CD4-positive, alpha-beta T cell treated with Interleukin-2 at 100 ng/mL for 4 hours (primary cell): ENCODE results near the gene WDFY3.

ENCODE experiments used
- DNase-seq: peaks from one replicate; pipeline ENCODE4 v3.0.0-alpha.2; 2020; ENCODE audit warnings: low spot score

The WDFY3 gene

DNA sequence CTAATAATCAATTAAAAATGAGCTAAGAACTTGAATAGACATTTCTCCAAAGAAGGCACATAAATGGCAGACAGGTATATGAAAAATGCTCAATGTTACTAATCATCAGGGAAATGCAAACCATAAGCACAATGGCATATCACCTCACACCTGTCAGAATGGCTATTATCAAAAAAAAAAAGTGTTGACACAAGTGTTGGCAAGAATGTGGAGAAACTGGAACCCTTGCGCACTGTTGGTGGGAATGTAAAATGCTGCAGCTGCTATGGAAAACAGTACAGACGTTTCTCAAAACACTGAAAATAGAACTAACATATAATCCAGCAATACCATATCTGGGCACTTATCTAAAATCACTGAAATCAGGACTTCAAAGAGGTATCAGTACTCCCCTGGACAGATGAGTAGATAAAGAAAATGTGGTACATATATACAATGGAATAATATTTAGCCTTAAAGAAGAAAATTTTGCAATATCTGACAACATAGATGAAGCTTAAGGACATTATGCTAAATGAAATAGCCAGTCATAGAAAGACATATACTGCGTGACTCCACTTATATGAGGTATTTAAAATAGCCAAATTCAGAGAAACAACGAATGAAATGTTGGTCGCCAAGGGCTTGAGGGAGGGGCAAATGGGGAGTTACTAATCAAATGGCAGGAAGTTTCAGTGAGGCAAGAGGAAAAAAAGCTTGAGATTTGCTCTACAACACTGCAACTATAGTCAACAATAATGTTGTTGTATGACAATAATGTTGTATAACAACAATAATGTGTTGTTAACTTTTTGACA lies 175.5 kb downstream of the WDFY3 start:
- DNase-seq, result no peak

DNA sequence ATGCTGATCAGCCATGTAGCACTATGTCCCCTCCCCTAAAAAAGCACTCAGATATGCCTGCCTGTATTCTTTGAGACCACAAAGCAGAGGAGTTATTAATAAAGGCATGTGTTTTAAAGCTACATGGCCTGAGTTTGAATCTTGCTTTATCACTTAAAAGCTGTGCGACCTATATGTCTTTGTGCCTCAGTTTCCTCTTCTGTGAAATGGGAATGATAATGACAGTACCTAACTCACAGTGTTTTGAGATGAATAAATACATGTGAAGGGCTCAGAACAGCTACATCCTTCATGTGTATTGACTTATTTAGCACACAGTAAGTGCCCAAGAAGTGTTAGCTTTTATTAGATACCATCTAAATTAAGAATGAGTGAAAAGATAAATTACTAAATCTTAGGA lies 180.0 kb downstream of the WDFY3 start:
- no peak for DNase-seq

DNA sequence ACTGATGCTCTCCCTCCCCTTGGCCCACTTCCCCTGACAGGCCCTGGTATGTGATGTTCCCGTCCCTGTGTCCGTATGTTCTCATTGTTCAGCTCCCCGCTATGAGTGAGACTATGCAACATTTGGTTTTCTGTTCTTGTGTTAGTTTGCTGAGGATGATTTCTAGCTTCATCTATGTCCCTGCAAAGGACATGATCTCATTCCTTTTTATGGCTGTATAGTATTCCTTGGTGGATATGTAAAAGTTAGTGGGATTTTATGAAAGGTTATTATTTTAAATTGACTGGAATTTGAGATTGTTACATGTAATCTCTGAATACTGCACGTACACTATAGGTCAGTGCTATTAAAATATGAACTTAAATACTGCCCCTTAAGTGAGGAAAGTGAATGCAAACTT lies 184.0 kb downstream of the WDFY3 start:
- DNase-seq, result no peak

DNA sequence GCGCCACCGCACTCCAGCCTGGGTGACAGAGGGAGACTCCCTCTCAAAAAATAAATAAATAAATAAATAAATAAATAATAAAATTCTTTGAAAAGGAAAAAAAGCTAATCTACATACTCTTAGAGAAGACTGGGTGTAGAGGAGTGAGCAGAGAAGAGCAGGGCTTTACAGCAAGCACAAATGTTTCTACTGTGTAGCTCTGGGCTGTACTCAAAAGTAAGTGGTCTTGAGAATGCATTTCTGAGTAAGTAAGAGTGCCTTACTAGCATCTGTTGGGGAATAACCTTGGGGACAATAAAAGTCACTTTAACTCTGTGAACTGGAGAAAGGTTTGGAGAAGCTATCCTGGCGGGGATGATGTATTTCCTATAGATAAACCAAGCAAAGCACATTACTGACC lies 185.8 kb downstream of the WDFY3 start:
- DNase-seq, result no peak

DNA sequence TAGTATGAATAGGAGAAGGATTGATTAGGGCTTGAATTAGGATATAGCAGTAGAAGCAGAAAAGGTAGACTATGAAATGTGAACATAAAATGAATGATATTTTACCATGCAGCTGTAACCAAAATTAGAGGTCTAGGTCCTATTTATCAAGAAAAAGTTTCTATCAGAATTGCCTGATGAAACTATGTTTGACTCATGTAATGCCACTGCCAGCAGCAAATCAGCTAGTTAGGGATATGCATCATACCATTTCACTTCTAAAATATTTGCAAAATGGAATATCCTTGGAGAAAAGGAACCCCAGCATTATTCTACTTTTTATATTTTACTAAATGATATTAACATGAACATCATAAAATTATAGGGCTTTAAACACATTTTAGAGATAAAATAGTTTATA lies 188.4 kb downstream of the WDFY3 start:
- no peak for DNase-seq

DNA sequence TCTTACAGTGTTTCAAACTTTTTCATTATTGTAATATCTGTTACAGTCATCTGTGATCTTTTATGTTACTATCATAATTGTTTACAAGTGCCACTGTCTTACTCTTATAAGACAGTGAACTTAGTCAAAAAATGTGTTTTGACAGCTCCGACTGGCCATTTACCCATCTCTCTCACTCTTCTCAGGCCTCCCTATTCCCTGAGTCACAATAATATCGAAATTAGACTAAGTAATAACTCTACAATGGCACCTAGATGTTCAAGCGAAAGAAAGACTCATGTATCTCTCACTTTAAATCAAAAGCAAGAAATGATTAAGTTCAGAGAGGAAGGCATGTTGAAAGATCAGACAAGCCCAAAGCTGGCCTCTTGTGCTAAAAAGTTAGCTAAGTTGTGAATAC lies 199.3 kb downstream of the WDFY3 start:
- no peak for DNase-seq

DNA sequence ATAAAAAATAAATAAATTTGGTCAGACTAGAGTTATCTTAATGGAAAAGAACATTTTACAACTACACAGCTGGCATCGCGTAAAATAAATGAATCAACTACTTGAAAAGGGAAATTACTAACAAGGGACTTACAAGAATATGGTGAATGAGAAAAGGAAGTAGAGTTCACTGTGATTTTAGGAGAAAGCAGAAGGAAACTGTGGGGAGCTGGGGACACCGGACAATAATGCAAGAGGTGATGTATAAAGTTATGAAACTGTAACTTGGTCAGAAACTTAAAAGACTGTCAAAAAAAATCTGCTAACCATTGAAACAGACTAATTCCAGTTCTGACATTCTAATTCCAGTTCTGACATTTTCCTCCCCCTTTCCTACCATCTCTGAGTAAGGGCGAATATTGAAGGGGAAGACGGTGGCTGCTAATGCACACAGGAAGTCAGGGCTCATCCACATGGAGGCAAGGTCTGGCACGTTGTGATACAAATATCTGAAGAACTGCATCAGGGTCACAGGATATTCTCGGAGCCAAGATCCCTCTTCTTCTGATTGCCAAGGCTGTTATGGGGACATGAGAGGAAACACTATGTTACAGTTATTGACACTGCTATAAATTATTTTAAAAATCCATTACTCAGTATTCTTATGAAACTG lies 213.0 kb downstream of the WDFY3 start:
- DNase-seq, result no peak

DNA sequence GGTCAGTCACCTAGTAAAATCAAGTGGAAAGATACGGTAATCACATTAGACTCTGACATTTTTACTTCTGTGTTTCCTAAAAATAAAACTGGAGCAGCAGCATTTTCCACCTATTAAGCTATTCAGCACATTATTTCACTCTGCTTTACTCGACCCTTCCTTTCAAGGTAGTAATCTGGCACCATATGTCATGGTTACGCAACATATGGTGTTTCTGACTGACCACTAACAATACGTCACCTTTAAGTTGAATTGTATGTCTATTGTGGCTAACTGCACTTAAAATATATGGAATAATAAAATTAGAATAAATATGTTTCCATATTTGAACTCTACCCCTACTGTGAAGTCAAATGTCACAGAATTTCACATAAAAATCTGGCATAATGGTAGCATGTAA lies 214.8 kb downstream of the WDFY3 start:
- no peak for DNase-seq

DNA sequence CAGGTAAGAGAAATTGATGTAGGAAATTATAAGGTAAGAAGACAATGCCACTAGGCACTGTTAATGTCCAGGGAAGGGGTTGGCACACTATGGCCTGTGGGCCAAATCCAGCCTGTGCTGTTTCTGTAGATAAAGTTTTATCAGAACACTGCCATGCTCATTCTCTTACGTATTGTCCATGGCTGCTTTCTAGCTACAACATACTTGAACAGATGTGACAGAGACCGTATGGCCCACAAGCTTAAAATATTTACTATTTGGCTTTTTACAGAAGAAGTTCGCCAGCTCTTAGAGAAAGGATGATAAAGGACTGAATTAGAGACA lies 215.6 kb downstream of the WDFY3 start:
- no peak for DNase-seq

DNA sequence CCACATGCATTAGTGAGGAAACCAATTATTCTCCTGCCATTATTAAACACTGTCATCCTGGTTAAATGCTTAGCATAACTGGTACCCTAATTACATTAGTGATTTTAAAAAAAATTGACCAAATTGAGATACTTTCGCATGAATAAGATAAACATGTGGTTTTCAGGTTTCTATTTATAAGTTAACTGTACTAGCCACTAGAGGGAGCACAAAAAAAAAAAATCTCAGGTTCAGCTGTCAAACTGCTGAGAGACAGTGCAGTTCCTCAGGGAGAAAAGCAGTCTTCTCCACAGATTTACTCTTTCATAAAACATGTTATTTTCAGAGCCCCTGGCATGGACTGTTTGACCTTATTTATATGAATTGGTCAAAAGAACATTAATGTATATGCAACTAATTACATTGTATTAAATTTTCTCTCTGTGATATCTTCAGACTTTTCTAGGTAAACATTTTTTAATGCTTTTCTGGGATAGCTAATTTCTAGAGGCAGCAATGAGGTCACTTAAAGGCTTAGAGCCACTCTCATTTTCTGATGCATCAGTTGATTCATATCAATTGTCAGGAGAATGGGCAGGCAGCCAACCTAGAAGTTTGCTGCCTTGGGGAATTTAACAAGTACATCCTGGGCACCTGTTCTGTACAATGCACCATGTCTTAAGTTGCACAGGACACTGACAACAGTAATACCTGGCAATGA lies 216.1 kb downstream of the WDFY3 start:
- no peak for DNase-seq

DNA sequence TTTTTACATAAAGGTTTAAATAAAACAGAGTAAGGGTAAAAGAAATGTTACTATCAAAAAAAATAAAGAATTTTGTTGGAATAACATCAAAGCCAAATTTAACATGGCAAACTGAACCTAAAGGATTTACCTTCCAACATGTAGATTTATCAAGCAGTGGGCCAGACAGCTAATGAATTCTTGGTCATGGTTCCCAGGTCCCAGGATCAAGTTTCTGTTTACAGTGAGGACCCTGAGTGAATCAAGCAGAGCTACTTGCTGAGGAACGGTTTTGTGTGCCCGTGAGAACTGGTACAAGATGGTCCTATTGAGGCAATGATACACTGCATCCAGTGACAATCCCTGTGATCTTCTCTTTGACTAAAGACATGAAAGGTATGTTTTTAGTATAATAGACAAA lies 226.4 kb downstream of the WDFY3 start:
- DNase-seq, result no peak

DNA sequence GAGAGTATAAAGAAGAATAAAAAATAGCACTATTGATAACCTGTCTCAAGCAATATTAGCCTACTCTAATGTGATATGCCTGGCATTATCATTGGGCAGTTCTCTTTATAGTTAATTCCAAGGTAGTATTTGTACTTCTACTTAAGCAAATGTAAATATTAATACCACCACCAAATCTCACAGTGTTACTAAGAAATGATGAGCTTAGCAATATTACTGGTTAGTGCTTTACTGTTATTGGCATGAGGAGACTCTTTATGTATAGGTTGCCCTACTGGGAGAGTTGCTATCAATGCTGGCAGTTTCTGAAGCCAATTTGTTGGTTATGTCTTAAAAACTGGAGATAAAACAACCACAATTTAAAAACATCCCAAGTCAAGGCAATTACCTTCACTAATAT lies 227.9 kb downstream of the WDFY3 start:
- no peak for DNase-seq

DNA sequence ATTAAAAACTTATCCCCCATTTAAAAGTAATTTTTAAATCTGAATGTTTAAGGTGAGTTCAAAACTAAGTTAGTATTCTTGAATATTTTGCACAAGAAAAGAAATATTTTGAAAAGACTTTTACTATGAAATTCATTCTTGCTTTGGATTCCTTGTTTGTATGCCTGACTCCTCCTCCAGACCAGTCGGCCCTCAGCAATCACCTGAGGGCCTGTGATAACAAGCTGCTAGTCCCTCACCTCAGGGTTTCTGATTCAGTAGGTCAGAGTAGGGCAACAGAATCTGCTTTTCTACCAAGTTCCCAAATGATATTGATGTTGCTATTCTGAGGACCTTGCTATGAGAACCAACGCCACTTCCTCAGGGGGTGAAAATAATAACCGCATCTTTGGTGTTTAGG lies 228.8 kb downstream of the WDFY3 start:
- DNase-seq, result no peak

DNA sequence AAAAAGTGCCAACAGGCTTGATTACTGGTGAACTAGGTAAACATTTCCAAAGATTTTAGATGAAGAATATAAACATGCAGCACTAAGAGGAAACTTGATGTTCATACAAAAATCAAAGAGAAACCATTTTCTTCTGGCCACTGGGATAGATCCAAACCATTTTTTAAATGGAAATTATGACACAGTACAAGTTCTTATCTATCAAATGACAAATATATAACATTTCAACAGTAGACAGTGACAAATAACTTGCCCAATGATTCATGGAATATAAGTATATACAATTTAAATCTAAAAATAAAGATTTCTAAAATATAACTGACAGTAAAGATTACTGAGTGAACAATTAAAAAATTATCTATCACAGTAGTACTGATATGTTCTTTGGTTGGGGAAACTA lies 232.5 kb downstream of the WDFY3 start:
- DNase-seq, result no peak

DNA sequence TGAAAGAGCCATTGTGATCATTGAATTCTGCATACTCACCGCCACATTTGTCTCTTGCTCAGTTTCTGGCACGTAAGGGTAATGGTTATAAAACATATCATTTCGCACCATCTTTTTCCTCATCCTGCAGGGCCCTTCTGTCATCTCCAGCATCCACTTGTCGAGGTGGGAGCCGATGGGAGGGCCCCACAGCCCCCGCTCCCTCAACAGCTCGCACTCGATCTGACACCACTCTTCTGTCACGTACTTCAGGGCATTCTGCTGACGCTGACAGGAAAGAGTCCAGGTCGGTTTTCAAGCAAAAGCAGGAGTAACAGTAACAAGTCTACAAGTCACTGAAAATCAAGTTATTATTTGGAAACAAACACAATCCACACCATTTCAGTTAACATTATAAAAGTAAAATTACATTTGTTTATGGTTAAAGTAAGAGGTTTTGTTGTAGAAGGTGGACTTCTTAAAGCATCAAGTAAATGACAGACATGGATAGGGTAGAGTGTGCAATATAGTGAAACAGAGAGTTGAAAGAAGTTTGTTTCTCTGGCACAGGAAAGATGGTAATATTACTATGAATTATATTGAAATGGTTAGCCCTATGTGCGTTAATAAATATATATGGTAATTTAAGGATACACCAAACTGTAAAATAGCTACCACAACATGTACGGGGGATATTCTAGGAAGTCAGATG lies 233.0 kb downstream of the WDFY3 start:
- no peak for DNase-seq

DNA sequence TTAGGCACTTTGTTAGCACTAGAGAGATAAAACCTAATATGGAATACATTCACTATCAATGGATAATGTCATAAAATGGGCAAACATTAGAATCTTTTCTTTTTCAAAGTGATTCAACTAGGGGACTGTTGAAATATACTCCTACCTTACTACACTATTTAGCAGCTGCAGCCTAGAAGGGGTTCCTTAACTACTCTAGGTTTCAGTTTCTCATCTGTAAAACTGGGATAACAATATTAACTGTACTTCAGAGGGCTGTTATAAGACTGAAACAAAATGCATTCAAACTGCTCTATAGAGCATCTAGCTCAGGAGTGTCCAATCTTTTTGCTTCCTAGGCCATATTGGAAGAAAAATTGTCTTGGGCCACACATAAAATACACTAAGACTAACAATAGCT lies 236.1 kb downstream of the WDFY3 start:
- DNase-seq, result no peak

DNA sequence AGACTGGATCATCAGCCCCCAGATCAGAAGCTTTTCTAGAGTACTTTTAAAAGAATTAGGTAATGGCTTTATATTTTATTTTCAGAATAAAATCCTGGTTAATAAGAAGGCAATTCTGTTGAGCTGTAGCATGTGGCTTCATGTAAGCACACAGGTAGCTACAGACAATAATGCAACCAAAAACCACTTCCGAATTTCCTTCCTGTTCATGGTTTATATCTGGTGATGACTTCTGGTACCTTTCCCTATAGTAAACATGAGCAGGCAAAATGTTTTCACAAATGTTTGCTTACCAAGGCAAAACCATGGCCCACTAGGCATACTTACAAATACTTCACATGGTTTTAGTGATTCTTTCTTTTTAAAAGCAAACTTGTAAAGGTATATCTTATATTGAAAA lies 239.0 kb downstream of the WDFY3 start:
- no peak for DNase-seq

DNA sequence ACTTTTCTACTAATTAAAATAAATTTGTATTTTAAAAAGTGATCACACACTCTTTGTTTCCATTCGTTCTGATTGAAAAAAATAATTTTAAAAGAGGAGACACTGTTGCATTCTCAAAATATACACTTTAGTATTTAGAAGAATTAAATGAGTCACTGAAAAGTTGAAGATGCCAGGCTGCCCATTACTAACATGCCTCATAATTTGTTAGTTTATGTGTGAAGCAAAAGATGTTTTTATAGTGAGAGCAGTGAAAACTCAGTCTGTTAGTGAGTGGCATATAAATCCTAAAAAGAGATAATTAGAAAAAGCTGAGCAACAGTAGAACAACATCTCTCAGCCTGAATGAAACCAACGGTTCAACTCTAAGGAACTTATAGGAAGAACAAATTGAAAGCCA lies 240.1 kb downstream of the WDFY3 start:
- no peak for DNase-seq

DNA sequence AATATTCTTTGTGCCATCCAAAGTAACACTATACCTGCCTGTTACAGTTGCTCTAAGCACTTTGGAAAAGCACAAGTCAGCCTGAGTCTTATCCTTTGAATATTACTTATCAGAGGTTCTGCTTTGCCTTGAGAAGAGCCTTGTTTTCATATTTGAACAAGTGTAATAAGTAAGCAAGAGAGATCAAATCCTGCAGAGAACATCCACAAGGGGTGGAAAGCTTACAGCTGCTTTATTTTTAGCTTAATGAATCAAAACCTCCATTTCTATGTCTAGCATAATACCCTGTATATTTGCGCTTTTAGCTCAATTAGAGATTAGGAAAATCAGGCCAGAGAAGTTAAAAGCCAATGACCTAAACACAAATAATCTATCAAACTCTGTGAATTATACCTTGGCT lies 243.8 kb downstream of the WDFY3 start:
- DNase-seq, result no peak

DNA sequence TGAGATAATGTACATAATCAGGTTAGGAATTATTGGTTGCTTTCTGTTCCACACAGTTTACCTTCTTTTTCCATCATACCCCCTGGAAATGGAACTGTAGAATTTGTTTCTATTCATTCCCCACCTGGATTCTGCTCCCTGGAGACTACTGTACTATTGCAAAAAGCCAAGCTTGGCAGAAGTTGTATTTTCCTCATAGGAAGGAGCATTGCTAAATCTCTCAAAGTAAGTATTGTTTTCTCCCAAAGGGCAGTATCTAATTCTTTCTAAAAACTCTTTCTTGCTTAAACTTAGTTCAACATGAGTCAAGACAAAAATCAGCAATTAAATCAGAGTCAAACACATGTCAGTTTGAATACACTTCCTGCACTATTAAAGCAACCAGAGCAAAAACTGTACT lies 247.4 kb downstream of the WDFY3 start:
- no peak for DNase-seq

DNA sequence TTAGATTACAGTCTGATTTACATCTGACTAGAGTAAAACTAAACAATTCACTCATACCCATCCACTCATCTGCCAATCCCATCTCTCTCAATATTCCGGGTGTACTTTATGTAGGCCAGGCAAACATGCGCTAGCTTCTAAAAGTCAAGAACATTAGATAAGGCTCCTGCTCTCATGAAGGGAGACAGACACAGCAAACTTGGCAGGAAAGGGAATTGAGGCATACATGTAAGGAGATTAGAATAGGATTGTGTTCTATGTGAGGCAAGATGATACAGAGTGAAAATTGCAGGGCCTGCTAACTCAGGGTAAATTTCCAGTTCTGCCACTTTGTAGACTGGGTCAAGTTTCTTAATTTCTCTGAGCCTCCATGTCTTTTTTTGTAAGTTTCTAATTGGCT lies 247.8 kb downstream of the WDFY3 start:
- no peak for DNase-seq

DNA sequence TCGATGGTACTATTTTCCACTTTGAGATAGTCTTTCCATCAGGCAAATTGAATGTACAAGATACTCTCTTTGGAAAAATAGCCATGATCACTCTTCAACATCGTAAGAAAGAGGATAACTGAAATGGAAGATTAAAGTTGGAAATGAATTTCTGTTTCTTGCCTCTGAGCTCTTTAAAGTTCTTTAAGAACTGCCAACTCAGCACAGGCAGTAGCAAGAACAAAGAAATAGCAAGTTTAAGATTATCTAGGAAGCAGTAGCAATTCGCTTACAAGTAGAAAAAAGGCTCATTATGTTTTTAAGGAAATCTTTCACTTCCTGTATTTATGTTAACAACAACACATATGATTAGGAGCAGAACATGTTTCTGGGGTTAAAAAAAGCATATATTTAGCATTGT lies 255.9 kb downstream of the WDFY3 start:
- DNase-seq, result no peak
